ENCODE measurements around the gene SYNDIG1.

The SYNDIG1 gene

GRCh38 chr20:24647713-24648112, 178.3 kb downstream of the SYNDIG1 start:
- no peak for DNase-seq (ENCODE audit: low spot score)
- in situ Hi-C loops (cut with MboI; ENCODE audit: low sequenced_read_pairs, unreplicated experiment) = no loop called here
- no peak for TF ChIP-seq CTCF (IDR thresholded peaks at IDR 0.05; ENCODE audit: borderline replicate concordance, control extremely low read depth, extremely low read depth, insufficient read depth, missing control alignments)

- in situ Hi-C loops (cut with MboI; ENCODE audit: low sequenced_read_pairs, unreplicated experiment) = no loop called here
- DNase-seq (ENCODE audit: low spot score) = no peak
- no peak for TF ChIP-seq CTCF (IDR thresholded peaks at IDR 0.05; ENCODE audit: borderline replicate concordance, control extremely low read depth, extremely low read depth, insufficient read depth, missing control alignments)
These were observed 179.1 kb downstream of the SYNDIG1 start for GRCh38 chr20:24648481-24648880.

- DNase-seq (ENCODE audit: low spot score) = no peak
- in situ Hi-C loops (cut with MboI; ENCODE audit: low sequenced_read_pairs, unreplicated experiment) = no loop called here
These were observed 179.5 kb downstream of the SYNDIG1 start for GRCh38 chr20:24648919-24649318.

GRCh38 chr20:24649787-24650490, 180.5 kb downstream of the SYNDIG1 start:
- DNase-seq (ENCODE audit: low spot score) = no peak
- in situ Hi-C loops (cut with MboI; ENCODE audit: low sequenced_read_pairs, unreplicated experiment) = no loop called here
- no peak for TF ChIP-seq CTCF (IDR thresholded peaks at IDR 0.05; ENCODE audit: borderline replicate concordance, control extremely low read depth, extremely low read depth, insufficient read depth, missing control alignments)

More at GRCh38 chr20:24648919-24649318, 179.5 kb downstream of the SYNDIG1 start:
- no peak for TF ChIP-seq CTCF (IDR thresholded peaks at IDR 0.05; ENCODE audit: borderline replicate concordance, control extremely low read depth, extremely low read depth, insufficient read depth, missing control alignments)

- no peak for DNase-seq (ENCODE audit: low spot score)
- no peak for TF ChIP-seq CTCF (IDR thresholded peaks at IDR 0.05; ENCODE audit: borderline replicate concordance, control extremely low read depth, extremely low read depth, insufficient read depth, missing control alignments)
- in situ Hi-C loops (cut with MboI; ENCODE audit: low sequenced_read_pairs, unreplicated experiment) = no loop called here
These were observed 181.9 kb downstream of the SYNDIG1 start for GRCh38 chr20:24651171-24651975.

GRCh38 chr20:24651976-24652345, 182.5 kb downstream of the SYNDIG1 start:
- TF ChIP-seq CTCF (IDR thresholded peaks at IDR 0.05; ENCODE audit: borderline replicate concordance, control extremely low read depth, extremely low read depth, insufficient read depth, missing control alignments) = no peak
- DNase-seq (ENCODE audit: low spot score) = no peak
- in situ Hi-C loops (cut with MboI; ENCODE audit: low sequenced_read_pairs, unreplicated experiment) = no loop called here

Data from GM13976 (cell line).